GM12878 (cell line): ENCODE results near the gene ECSIT. TPM values are rescaled to one million over a fixed set of nuclear protein-coding genes. Genes with fewer than 3 reads are reported as not detected.

Experiments
- ATAC-seq: fragments of 200-7000 bp; cut with Tn5 transposase; 3 replicates; pipeline ENCODE4 v1.9.1; 2020; ENCODE audit warnings: mild to moderate bottlenecking, moderate library complexity
- BruUV-seq: library from RNA; stranded (reverse); fragments of 400-500 nt; replicated peaks from 2 replicates; lab custom pipeline; 2021; lab: Mats Ljungman, UMichigan
- CTCF ChIA-PET: fragments of 300-600 bp; sonication (Branson Sonifier 250); formaldehyde crosslinking; extraction: SDS; loops from one replicate; lab custom pipeline; 2021; ENCODE audit warnings: inconsistent platforms; lab: Yijun Ruan, JAX
- POLR2A ChIA-PET: fragments of 350-600 bp; formaldehyde crosslinking; extraction: SDS; loops from one replicate; lab custom pipeline; 2021; ENCODE audit warnings: inconsistent platforms; lab: Charles Lee
- RAD21 ChIA-PET: fragments of 300-600 bp; sonication (Branson Sonifier 250); formaldehyde crosslinking; loops from one replicate; lab custom pipeline; 2023; ENCODE audit warnings: antibody characterized with exemption; ENCODE audit not compliant: unreplicated experiment; lab: Charles Lee
- SMC1A ChIA-PET: fragments of 300-600 bp; sonication (Branson Sonifier 250); formaldehyde crosslinking; loops from one replicate; lab custom pipeline; 2023; ENCODE audit not compliant: unreplicated experiment, uncharacterized antibody; lab: Charles Lee
- DNase-seq: peaks from one replicate; pipeline ENCODE4 v3.0.0-alpha.2; 2011; ENCODE audit warnings: low read depth, low spot score
- FAIRE-seq: peaks from 3 replicates; lab custom pipeline; 2011; peaks lifted over from hg19 to GRCh38; lab: Jason Lieb, UNC
- H2AFZ ChIP-seq: 2 replicates; pipeline ENCODE4 v1.6.0; 2011; ENCODE audit warnings: low read depth, low read length, control low read depth; ENCODE audit not compliant: control insufficient read depth
- H3K27ac ChIP-seq: 2 replicates; pipeline ENCODE4 v1.5.1; 2011; ENCODE audit warnings: control low read depth; ENCODE audit not compliant: control insufficient read depth, insufficient read depth
- H3K27me3 ChIP-seq, 2 experiments: replicated peaks in 1 of 2; 2 replicates each; pipeline versions ENCODE4 v1.6.0 to v1.6.1; 2011; ENCODE audit warnings: low read length in 1 of 2; ENCODE audit not compliant: control insufficient read depth in 2 of 2, insufficient read depth in 2 of 2
- H3K36me3 ChIP-seq, 2 experiments: 2 replicates each; pipeline ENCODE4 v1.5.1; 2011; ENCODE audit warnings: low read length in 1 of 2; ENCODE audit not compliant: control insufficient read depth in 2 of 2, insufficient read depth in 2 of 2
- H3K4me1 ChIP-seq: 2 replicates; pipeline ENCODE4 v1.6.1; 2011; ENCODE audit warnings: mild to moderate bottlenecking, low read length, moderate library complexity, mixed read lengths; ENCODE audit not compliant: control insufficient read depth, insufficient read depth
- H3K4me2 ChIP-seq: 2 replicates; pipeline ENCODE4 v1.6.0; 2011; ENCODE audit warnings: control low read depth; ENCODE audit not compliant: control insufficient read depth, insufficient read depth
- H3K4me3 ChIP-seq: fragments of 200-600 bp; sonication (generic); 2 replicates; pipeline ENCODE4 v1.5.1; 2016
- H3K79me2 ChIP-seq: 2 replicates; pipeline ENCODE4 v1.6.0; 2011; ENCODE audit warnings: low read length; ENCODE audit not compliant: control insufficient read depth, insufficient read depth
- H3K9ac ChIP-seq: 2 replicates; pipeline ENCODE4 v1.8.0; 2011; ENCODE audit warnings: low read length, control low read depth, mixed read lengths; ENCODE audit not compliant: control insufficient read depth, insufficient read depth
- H3K9me3 ChIP-seq: replicated peaks from 3 replicates; pipeline ENCODE4 v1.5.1; 2011; ENCODE audit warnings: mild to moderate bottlenecking, low read length; ENCODE audit not compliant: control insufficient read depth, insufficient read depth
- H4K20me1 ChIP-seq: 2 replicates; pipeline ENCODE4 v1.6.0; 2011; ENCODE audit not compliant: control insufficient read depth, insufficient read depth
- ASH2L ChIP-seq: fragments of 300-600, 200-600 bp; sonication (generic); IDR thresholded peaks from 2 replicates; pipeline ENCODE4 v1.6.1; 2017; ENCODE audit warnings: low read depth, mild to moderate bottlenecking, borderline replicate concordance
- LARP7 ChIP-seq: fragments of 450-650 bp; IDR thresholded peaks from 2 replicates; pipeline ENCODE4 v1.6.1; 2017; ENCODE audit warnings: mild to moderate bottlenecking
- RAD21 ChIP-seq: IDR thresholded peaks from 2 replicates; pipeline ENCODE4 v1.6.1; 2011; ENCODE audit warnings: mild to moderate bottlenecking, low read depth, low read length, moderate library complexity; ENCODE audit not compliant: insufficient read depth
- SMC3 ChIP-seq: IDR thresholded peaks from 2 replicates; pipeline ENCODE4 v1.6.1; 2011; ENCODE audit warnings: low read length, improper control_type of control experiment, borderline replicate concordance
- SREBF2 ChIP-seq: IDR thresholded peaks from 2 replicates; pipeline ENCODE4 v1.6.1; 2012; ENCODE audit warnings: mild to moderate bottlenecking, low read length
- YY1 ChIP-seq: IDR thresholded peaks from 2 replicates; pipeline ENCODE4 v1.6.1; 2011; ENCODE audit warnings: low read depth, mild to moderate bottlenecking, low read length
- WGBS: methylation state at CpG from one replicate; pipeline ENCODE4 v1.1.6; 2016; ENCODE audit warnings: low lambda C conversion rate; ENCODE audit not compliant: insufficient replicate concordance, insufficient coverage; ENCODE audit errors: missing lambda C conversion rate; 5-methylcytosine and 5-hydroxymethylcytosine counted together
- in situ Hi-C: fragments of 300-500 bp; cut with MboI; formaldehyde crosslinking; loops from 9 replicates; pipeline ENCODE4 v1.14.3; 2018; ENCODE audit warnings: mixed read lengths
- intact Hi-C: fragments of 100-400 bp; cut with micrococcal nuclease; formaldehyde crosslinking; loops from one replicate; pipeline ENCODE4 v1.14.2; 2022; ENCODE audit not compliant: unreplicated experiment
- polyA plus RNA-seq, 11 experiments: library from polyadenylated mRNA; depleted of rRNA in 4 of 11; unstranded in 6 of 11; stranded (reverse) in 5 of 11; fragments of >200 nt; fragmentation: Nextera tagmentation in 4 of 11; fragmentation: Illumina TruSeq in 1 of 11; extraction: Ambion mirVana in 4 of 11; extraction: Trizol in 1 of 11; gene quantifications; 1 replicate in 1 of 11; 2 replicates in 10 of 11; pipeline versions ENCODE4 v1.2.1 to v1.2.3, GENCODE V29; 2011 to 2016; ENCODE audit warnings: inconsistent platforms in 2 of 11, missing spikeins in 2 of 11, low read depth in 1 of 11
- total RNA-seq, 4 experiments: library from RNA; depleted of rRNA in 3 of 4; stranded (reverse); fragments of >200 nt in 3 of 4; fragmentation: Illumina TruSeq in 1 of 4; extraction: Trizol in 1 of 4; gene quantifications; 2 replicates each; pipeline versions ENCODE4 v1.2.1 to v1.2.3, GENCODE V29; 2013 to 2021
- TF ChIP-seq, protein P1 (sequence below), 3 experiments: IDR thresholded peaks in 2 of 3; conservative IDR thresholded peaks in 1 of 3; 2 replicates each; pipeline ENCODE4 v1.5.1; 2011; ENCODE audit warnings: low read depth in 3 of 3, low read length in 3 of 3, mild to moderate bottlenecking in 3 of 3, control low read depth in 2 of 3, moderate library complexity in 2 of 3, inconsistent platforms in 1 of 3, mixed read lengths in 1 of 3; ENCODE audit not compliant: control insufficient read depth in 2 of 3, insufficient read depth in 1 of 3; ENCODE audit errors: extremely low read depth in 1 of 3

ECSIT gene
- total and polyA plus RNA-seq, 10 of the 15 experiments (the other 5 are each of a cell fraction or from before 2014, with no cell fraction given), result 1.0 to 59.6 (median 41.3) TPM

DNA sequence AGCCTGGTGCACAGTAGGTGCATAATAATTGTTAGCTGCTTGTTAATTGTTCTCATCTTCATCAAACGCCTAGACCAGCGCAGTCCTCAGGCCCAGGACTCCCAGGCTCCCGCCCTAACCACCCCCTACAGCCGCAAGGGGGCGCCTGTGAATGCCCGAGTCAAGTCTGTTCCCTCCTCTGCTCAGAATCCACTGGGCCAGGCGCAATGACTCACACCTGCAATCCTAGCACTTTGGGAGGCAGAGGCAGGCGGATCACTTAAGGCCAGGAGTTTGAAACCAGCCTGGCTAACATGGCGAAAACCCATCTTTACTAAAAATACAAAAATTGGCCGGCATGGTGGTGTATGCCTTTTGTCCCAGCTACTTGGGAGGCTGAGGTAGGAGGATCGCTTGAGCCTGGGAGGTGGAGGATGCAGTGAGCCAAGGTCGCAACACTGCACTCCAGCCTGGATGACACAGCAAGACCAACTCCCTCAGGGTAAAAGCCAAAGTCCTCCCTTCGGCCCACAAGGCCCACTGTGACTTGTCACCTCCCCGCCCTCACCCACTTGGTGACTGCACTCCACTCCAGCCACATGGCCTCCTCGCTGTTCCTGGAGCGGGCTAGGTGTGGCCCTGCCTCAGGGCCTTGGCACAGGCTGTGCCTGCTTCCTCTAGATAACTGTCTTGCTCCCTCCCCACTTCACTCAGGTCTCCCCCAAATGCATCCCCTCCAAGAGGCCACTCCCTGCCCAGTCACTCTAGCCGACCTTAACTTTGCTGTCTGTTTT lies 32.4 kb downstream of the ECSIT start:
- SMC1A ChIA-PET, result interaction anchor here (1.2 to 2.1 kb wide), 2 partner anchors 90 to 92 kb away, joined by 4 to 7 read pairs; no protein-coding TSS in a partner anchor
- RAD21 ChIA-PET, result no interaction called here
- no peak overlapping the region for H3K4me2 ChIP-seq
- ATAC-seq (peak; percentile 97), DNase-seq (no peak), FAIRE-seq (peak; percentile 41)
- H3K9ac ChIP-seq, result no peak overlapping the region
- 58% methylated on average over 17 of the region's 17 CpGs for WGBS
- H3K4me1 ChIP-seq, result no peaks in the 10 kb centered on the region
- H3K9me3 ChIP-seq, result no peaks in the 10 kb centered on the region
- no peak overlapping the region for H2AFZ ChIP-seq
- no peaks in the 10 kb centered on the region for H3K27me3 ChIP-seq
- in situ Hi-C loops, result loop anchor here (5.0 kb wide), 1 partner anchor 91 kb away; no protein-coding TSS in a partner anchor
- peaks cover 3 to 6% of the 10 kb centered on the region in 2 experiments; a peak in 3 of 4 replicates for H3K36me3 ChIP-seq
- H3K4me3 ChIP-seq, result no peak overlapping the region
- POLR2A ChIA-PET, result interaction anchor here (0.6 kb wide), 2 partner anchors 100 to 169 kb away, joined by 4 to 10 read pairs; no protein-coding TSS in a partner anchor
- TF ChIP-seq ASH2L (no peak), SREBF2 (no peak), YY1 (0 out of 2 replicates have a peak, but pooled peaks have one; percentile 45), RAD21 (peak; percentile 53), LARP7 (0 out of 2 replicates have a peak, but pooled peaks have one; percentile 19), SMC3 (peak; percentile 59; the same call in 1 of the 2 replicates)
- TF ChIP-seq, protein P1, sequence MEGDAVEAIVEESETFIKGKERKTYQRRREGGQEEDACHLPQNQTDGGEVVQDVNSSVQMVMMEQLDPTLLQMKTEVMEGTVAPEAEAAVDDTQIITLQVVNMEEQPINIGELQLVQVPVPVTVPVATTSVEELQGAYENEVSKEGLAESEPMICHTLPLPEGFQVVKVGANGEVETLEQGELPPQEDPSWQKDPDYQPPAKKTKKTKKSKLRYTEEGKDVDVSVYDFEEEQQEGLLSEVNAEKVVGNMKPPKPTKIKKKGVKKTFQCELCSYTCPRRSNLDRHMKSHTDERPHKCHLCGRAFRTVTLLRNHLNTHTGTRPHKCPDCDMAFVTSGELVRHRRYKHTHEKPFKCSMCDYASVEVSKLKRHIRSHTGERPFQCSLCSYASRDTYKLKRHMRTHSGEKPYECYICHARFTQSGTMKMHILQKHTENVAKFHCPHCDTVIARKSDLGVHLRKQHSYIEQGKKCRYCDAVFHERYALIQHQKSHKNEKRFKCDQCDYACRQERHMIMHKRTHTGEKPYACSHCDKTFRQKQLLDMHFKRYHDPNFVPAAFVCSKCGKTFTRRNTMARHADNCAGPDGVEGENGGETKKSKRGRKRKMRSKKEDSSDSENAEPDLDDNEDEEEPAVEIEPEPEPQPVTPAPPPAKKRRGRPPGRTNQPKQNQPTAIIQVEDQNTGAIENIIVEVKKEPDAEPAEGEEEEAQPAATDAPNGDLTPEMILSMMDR (IDR thresholded peaks at IDR 0.05 in 2 of 3, conservative IDR thresholded peaks at IDR 0.05 in 1 of 3; ENCODE audit: control insufficient read depth in 2 of 3, extremely low read depth in 1 of 3, insufficient read depth in 1 of 3, low read depth in 3 of 3, low read length in 3 of 3), result peak; percentile 58 to 77 (median 73)
- CTCF ChIA-PET, result interaction anchor here (0.5 to 3.0 kb wide), 8 partner anchors 9 to 96 kb away, joined by 3 to 12 read pairs (median 4); no protein-coding TSS in a partner anchor
- H3K27ac ChIP-seq, result no peak overlapping the region
- no peaks in the 10 kb centered on the region for H3K79me2 ChIP-seq
- H4K20me1 ChIP-seq, result no peaks in the 10 kb centered on the region
- intact Hi-C loops, result loop anchor here (1.0 kb wide), 1 partner anchor 91 kb away; no protein-coding TSS in a partner anchor
- no TSS peak for BruUV-seq
